Psoas muscle (tissue), 8 donors: ENCODE data around the gene EAF1. TPM values are rescaled to one million over a fixed set of nuclear protein-coding genes. Genes with fewer than 3 reads are reported as not detected.
"Not testable (repeated sequence)": the region's sequence is repeated elsewhere in the genome, so short reads cannot be mapped to it uniquely, and the experiment has no call there.

Experiments
- ATAC-seq, 4 donors: fragments of 200-7000 bp; cut with Tn5 transposase; one replicate each; pipeline ENCODE4 v1.9.1; 2020; ENCODE audit warnings: moderate library complexity in 3 of 4, mild to moderate bottlenecking in 2 of 4
- DNase-seq, 2 donors: peaks; one replicate each; pipeline ENCODE4 v3.0.0-alpha.2; 2020
- H3K27ac ChIP-seq: fragments of 200-600 bp; one replicate; pipeline ENCODE4 v1.8.0; 2022
- H3K27me3 ChIP-seq, 3 donors: fragments of 200-600 bp in 1 of 3; one replicate each; pipeline versions ENCODE4 v1.6.1 to v1.8.0; 2013 to 2022; ENCODE audit warnings: low read length in 2 of 3, mild to moderate bottlenecking in 2 of 3, moderate library complexity in 1 of 3; ENCODE audit not compliant: insufficient read depth in 3 of 3
- H3K36me3 ChIP-seq, 2 donors: fragments of 200-600 bp in 1 of 2; one replicate each; pipeline versions ENCODE4 v1.6.1 to v1.8.0; 2013 to 2022; ENCODE audit warnings: low read depth in 1 of 2, mild to moderate bottlenecking in 1 of 2, moderate library complexity in 1 of 2; ENCODE audit not compliant: insufficient read depth in 1 of 2
- H3K4me1 ChIP-seq: fragments of 200-600 bp; one replicate; pipeline ENCODE4 v1.8.0; 2022
- H3K4me3 ChIP-seq: fragments of 200-600 bp; one replicate; pipeline ENCODE4 v1.8.0; 2022; ENCODE audit warnings: mild to moderate bottlenecking
- H3K9me3 ChIP-seq: fragments of 200-600 bp; one replicate; pipeline ENCODE4 v1.8.0; 2022
- WGBS, 3 donors: extraction: QIAGEN DNeasy Blood & Tissue Kit; methylation state at CpG; one replicate each; pipeline versions ENCODE4 v1.1.6 to v1.1.7; 2013; 5-methylcytosine and 5-hydroxymethylcytosine counted together
- intact Hi-C, 2 donors: fragments of 100-400 bp; cut with DNase I; formaldehyde crosslinking; loops; one replicate each; pipeline versions ENCODE4 v1.11.0 to v1.14.2; 2022
- polyA plus RNA-seq, 3 donors: library from polyadenylated mRNA; stranded (reverse); fragments of 200-250 nt; gene quantifications; one replicate each; pipeline ENCODE4 v1.2.3, GENCODE V29; 2013
- total RNA-seq, 4 donors: library from RNA; stranded (reverse); fragmentation: NEBNext Ultra II Directional in 2 of 4; extraction: Animal tissue kit (Norgen Biotek cat#: 25700) in 2 of 4; gene quantifications; one replicate each; pipeline versions ENCODE4 v1.2.1 to v1.2.4, GENCODE V29; 2021 to 2023
- TF ChIP-seq, protein P1 (sequence below): fragments of 200-600 bp; IDR thresholded peaks from one replicate; pipeline ENCODE4 v1.8.0; 2022; ENCODE audit warnings: antibody characterized with exemption
- donor health status: healthy with polysubstance abuse.
- donor health status: DM: no; HTN: no; CAD: no; lungs with moderate emphysema.
- donor health status: Bipolar disorder and iron deficiency.
- donor health status: healthy.
- donor health status: DM: yes; HTN: yes; CAD: no.
- donor health status: DM: no; HTN: no; CAD: no.
- donor health status: DM: no; HTN: no; CAD: no.
- donor health status: DM: yes; HTN: yes; CAD: no.

Gene EAF1
- total and polyA plus RNA-seq, 7 donors: 5.0 to 17.9 (median 9.6) TPM

DNA sequence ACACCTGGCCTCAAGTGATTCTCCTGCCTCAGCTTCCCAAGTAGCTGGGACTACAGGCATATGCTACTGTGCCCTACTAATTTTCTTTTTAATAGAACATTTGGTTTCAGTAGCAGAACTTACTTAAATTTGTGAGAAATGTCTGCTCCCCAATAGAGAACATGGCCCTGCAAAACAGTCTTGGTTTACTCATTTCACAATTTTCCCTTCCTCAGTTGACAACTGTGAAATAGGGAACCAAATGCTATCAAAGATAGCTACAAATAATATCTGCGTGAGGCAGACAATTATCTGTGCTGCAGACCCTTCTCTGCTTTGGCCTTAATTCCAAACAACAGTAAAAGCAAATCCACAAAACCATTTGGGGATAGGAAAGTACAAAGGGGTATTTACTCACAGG, 22.6 kb upstream of the EAF1 start:
- no peak overlapping the region for H3K27ac ChIP-seq
- DNase-seq: no peak
- WGBS, 3 donors: 92 to 100% (median 97%) methylated on average over 1 of the region's 1 CpG

DNA sequence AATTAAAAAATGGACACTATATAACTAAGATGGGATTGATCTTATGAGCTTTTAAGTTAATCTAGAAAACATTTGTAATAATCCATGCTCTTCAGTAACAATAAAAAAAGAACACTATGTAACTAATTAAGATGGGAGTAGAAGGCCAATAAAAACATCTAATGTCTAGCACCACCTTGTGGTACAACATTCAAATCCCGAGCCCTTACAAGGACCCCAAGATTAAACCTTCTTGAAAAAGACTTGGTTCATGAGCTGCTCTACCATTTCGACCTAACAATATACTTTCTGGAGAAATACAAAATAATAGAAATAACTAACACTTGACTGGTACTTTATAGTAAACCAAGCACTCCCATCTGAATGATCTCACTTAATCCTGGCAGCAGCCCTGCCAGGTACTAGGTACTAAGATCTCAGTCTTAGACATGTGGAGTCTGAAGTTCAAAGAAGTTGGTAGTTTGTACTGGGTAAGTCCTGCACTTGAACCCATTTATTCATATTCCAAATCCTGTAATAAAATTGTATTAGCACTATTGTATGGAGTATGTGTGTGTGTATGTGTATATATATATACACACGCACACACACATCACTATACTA, 21.8 kb upstream of the EAF1 start:
- no peak overlapping the region for H3K4me3 ChIP-seq
- peaks cover 0 to 13% of the 10 kb centered on the region in 2 donors for H3K36me3 ChIP-seq
- H3K27me3 ChIP-seq: no peaks in the 10 kb centered on the region
- WGBS, 3 donors: 38 to 44% (median 43%) methylated on average over 3 of the region's 3 CpGs
- DNase-seq: no peak
- no peaks in the 10 kb centered on the region for H3K4me1 ChIP-seq
- intact Hi-C loops: loop anchor here (1.0 to 10.0 kb wide), 3 partner anchors 201 to 301 kb away; no protein-coding TSS in a partner anchor
- TF ChIP-seq, protein P1, sequence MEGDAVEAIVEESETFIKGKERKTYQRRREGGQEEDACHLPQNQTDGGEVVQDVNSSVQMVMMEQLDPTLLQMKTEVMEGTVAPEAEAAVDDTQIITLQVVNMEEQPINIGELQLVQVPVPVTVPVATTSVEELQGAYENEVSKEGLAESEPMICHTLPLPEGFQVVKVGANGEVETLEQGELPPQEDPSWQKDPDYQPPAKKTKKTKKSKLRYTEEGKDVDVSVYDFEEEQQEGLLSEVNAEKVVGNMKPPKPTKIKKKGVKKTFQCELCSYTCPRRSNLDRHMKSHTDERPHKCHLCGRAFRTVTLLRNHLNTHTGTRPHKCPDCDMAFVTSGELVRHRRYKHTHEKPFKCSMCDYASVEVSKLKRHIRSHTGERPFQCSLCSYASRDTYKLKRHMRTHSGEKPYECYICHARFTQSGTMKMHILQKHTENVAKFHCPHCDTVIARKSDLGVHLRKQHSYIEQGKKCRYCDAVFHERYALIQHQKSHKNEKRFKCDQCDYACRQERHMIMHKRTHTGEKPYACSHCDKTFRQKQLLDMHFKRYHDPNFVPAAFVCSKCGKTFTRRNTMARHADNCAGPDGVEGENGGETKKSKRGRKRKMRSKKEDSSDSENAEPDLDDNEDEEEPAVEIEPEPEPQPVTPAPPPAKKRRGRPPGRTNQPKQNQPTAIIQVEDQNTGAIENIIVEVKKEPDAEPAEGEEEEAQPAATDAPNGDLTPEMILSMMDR: peak; percentile 65
- no peaks in the 10 kb centered on the region for H3K9me3 ChIP-seq
- H3K27ac ChIP-seq: no peak overlapping the region
- peak in 3 of 4 donors; percentile 40 to 74 (median 55) for ATAC-seq

More for the DNA sequence above, 22.6 kb upstream of the EAF1 start:
- Histone ChIP-seq H3K27me3 (no peaks in the 10 kb centered on the region), H3K9me3 (no peaks in the 10 kb centered on the region), H3K4me3 (no peak overlapping the region), H3K36me3 (peaks cover 0 to 9% of the 10 kb centered on the region in 2 donors), H3K4me1 (no peaks in the 10 kb centered on the region)
- intact Hi-C loops: loop anchor here (1.0 to 10.0 kb wide), 3 partner anchors 200 to 300 kb away; no protein-coding TSS in a partner anchor
- TF ChIP-seq, protein P1: no peak
- ATAC-seq: no peak

DNA sequence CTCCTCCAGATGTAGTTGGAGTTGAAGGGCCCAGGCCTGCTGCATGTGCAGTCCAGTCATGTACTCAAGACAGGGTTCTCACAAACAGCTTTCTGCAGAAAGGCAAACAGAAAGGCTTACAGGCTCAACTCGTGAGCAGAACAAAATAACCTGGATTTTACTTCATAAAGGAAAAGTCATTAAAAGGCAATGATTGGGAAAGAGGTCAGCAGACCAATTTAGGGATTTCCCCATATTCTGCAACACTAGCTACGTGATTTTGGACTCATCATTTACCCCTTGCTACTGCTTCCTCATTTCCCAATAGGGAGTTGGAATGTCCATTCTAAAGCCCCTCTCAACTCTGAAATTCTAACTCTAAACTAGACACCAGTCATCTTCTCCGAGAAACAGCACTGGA, 18.2 kb upstream of the EAF1 start:
- H3K27ac ChIP-seq: no peak overlapping the region
- TF ChIP-seq, protein P1: no peak

DNA sequence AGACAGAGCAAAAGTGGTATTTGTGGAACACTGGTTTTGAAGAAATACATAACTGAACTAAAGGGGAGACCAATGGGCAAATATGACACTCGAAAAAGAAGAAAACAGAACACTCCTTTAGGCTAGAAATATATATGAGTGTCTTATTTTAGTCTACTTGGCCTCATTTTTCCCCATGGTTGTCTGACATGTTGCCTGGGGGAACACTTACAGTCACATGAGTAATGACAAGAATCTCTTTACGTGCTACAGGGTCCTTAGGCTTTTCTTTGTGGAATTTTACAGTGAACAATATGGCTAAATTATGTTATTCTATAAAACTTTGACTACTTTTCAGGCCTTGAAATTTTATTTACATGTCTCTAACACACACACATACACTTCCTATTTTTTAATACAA, 17.6 kb upstream of the EAF1 start:
- no peaks in the 10 kb centered on the region for H3K4me1 ChIP-seq
- TF ChIP-seq, protein P1: no peak
- 90 to 100% (median 97%) methylated on average over 2 of the region's 2 CpGs for WGBS, 3 donors
- intact Hi-C loops: loop anchor here (5.0 to 10.0 kb wide), 2 partner anchors 207 to 305 kb away; no protein-coding TSS in a partner anchor
- peaks cover 3 to 54% of the 10 kb centered on the region in 2 donors for H3K36me3 ChIP-seq
- H3K9me3 ChIP-seq: no peaks in the 10 kb centered on the region
- DNase-seq (no peak), ATAC-seq (no peak)
- no peak overlapping the region for H3K4me3 ChIP-seq
- no peak overlapping the region for H3K27ac ChIP-seq
- H3K27me3 ChIP-seq: no peaks in the 10 kb centered on the region

More for the DNA sequence above, 18.2 kb upstream of the EAF1 start:
- Histone ChIP-seq H3K36me3 (peaks cover 0 to 49% of the 10 kb centered on the region in 2 donors), H3K27me3 (no peaks in the 10 kb centered on the region), H3K4me1 (no peaks in the 10 kb centered on the region), H3K4me3 (no peak overlapping the region), H3K9me3 (no peaks in the 10 kb centered on the region)
- intact Hi-C loops: loop anchor here (5.0 to 10.0 kb wide), 2 partner anchors 207 to 304 kb away; no protein-coding TSS in a partner anchor
- DNase-seq (no peak), ATAC-seq (no peak)
- WGBS, 3 donors: 91 to 94% (median 91%) methylated on average over 3 of the region's 3 CpGs

DNA sequence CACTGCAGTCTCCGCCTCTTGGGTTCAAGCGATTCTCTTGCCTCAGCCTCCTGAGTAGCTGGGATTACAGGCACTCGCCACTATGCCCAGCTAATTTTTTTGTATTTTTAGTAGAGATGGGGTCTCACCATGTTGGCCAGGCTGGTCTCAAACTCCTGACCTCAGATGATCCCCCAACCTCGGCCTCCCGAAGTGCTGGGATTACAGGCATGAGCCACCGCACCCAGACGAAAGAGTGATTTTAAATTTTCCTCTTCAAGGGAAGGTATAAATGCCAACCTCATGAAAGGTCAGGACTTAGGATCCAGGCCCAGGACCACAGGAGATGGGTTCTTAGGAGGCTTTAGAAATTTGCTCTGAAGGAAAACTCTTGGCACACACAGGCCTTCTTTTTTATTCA, 16.4 kb upstream of the EAF1 start:
- H3K4me3 ChIP-seq, DNase-seq, H3K27me3 ChIP-seq, intact Hi-C loops, H3K4me1 ChIP-seq, H3K9me3 ChIP-seq, H3K27ac ChIP-seq, ATAC-seq: not testable (repeated sequence)
- WGBS, 3 donors: 89 to 97% (median 94%) methylated on average over 7 of the region's 7 CpGs
- H3K36me3 ChIP-seq: peaks cover 11 to 66% of the 10 kb centered on the region in 2 donors
